B cell (primary cell): ENCODE data around the gene SNRNP70. TPM values are rescaled to one million over a fixed set of nuclear protein-coding genes. Genes with fewer than 3 reads are reported as not detected.

Source experiments
- ATAC-seq: fragments of 200-7000 bp; cut with Tn5 transposase; one replicate; pipeline ENCODE4 v1.10.0; 2021; ENCODE audit warnings: low read depth, mild to moderate bottlenecking, moderate number of reproducible peaks, moderate library complexity
- CTCF ChIA-PET: fragments of 350-600 bp; sonication (Branson Sonifier 250); formaldehyde crosslinking; loops from one replicate; lab custom pipeline; 2021; ENCODE audit warnings: antibody characterized with exemption, inconsistent platforms; lab: Charles Lee
- POLR2A ChIA-PET: fragments of 350-600 bp; sonication (Branson Sonifier 250); formaldehyde crosslinking; loops from one replicate; lab custom pipeline; 2021; ENCODE audit warnings: antibody characterized with exemption; lab: Charles Lee
- DNase-seq: peaks from one replicate; pipeline ENCODE4 v3.0.0; 2013
- H2AFZ ChIP-seq: 2 replicates; pipeline ENCODE4 v1.6.1; 2012; ENCODE audit warnings: mild to moderate bottlenecking, low read depth, low read length; ENCODE audit not compliant: insufficient read depth, poor library complexity, severe bottlenecking
- H3K27ac ChIP-seq, 2 donors: 1 replicate in 1 of 2; 2 replicates in 1 of 2; pipeline ENCODE4 v1.5.1; 2012 to 2013; ENCODE audit warnings: low read length in 2 of 2, mild to moderate bottlenecking in 2 of 2, moderate library complexity in 1 of 2
- H3K27me3 ChIP-seq, 4 experiments: fragments of 200-600 bp in 1 of 4; sonication (generic) in 1 of 4; replicated peaks in 1 of 4; 1 replicate in 2 of 4; 2 replicates in 2 of 4; pipeline versions ENCODE4 v1.6.1 to v1.7.0; 2013 to 2016; ENCODE audit warnings: low read length in 3 of 4, mild to moderate bottlenecking in 2 of 4, mixed read lengths in 1 of 4, moderate library complexity in 1 of 4; ENCODE audit not compliant: insufficient read depth in 4 of 4, control insufficient read depth in 3 of 4; ENCODE audit errors: control extremely low read depth in 1 of 4
- H3K36me3 ChIP-seq, 2 experiments: replicated peaks in 1 of 2; 1 replicate in 1 of 2; 2 replicates in 1 of 2; pipeline versions ENCODE4 v1.6.1 to v1.7.1; 2013; ENCODE audit warnings: low read length in 1 of 2; ENCODE audit not compliant: insufficient read depth in 2 of 2, control insufficient read depth in 1 of 2; ENCODE audit errors: control extremely low read depth in 1 of 2, extremely low read depth in 1 of 2
- H3K4me1 ChIP-seq, 2 donors: fragments of 200-600 bp in 1 of 2; sonication (generic) in 1 of 2; 1 replicate in 1 of 2; 2 replicates in 1 of 2; pipeline versions ENCODE4 v1.5.1 to v1.6.1; 2013 to 2017; ENCODE audit warnings: low read length in 2 of 2; ENCODE audit not compliant: control insufficient read depth in 2 of 2, insufficient read depth in 2 of 2
- H3K4me2 ChIP-seq: replicated peaks from 2 replicates; pipeline ENCODE3; 2012; ENCODE audit warnings: mild to moderate bottlenecking, low read depth, low read length; ENCODE audit not compliant: poor library complexity, severe bottlenecking
- H3K4me3 ChIP-seq, 5 experiments: fragments of 200-600 bp in 1 of 5; sonication (generic) in 1 of 5; 1 replicate in 3 of 5; 2 replicates in 2 of 5; pipeline versions ENCODE4 v1.5.1 to v1.7.0; 2011 to 2016; ENCODE audit warnings: low read length in 4 of 5, mild to moderate bottlenecking in 4 of 5, low read depth in 2 of 5, control low read depth in 1 of 5, moderate library complexity in 1 of 5; ENCODE audit not compliant: insufficient read depth in 1 of 5; ENCODE audit errors: control extremely low read depth in 1 of 5, extremely low read depth in 1 of 5
- H3K79me2 ChIP-seq: fragments of 200-600 bp; sonication (generic); one replicate; pipeline ENCODE4 v1.6.0; 2016; ENCODE audit warnings: low read length; ENCODE audit not compliant: control insufficient read depth, insufficient read depth
- H3K9ac ChIP-seq: fragments of 200-600 bp; sonication (generic); 2 replicates; pipeline ENCODE4 v1.6.1; 2017; ENCODE audit warnings: mild to moderate bottlenecking, low read length, moderate library complexity
- H3K9me3 ChIP-seq, 3 donors: one replicate each; pipeline versions ENCODE4 v1.6.1 to v1.7.1; 2013; ENCODE audit warnings: low read length in 2 of 3; ENCODE audit not compliant: control insufficient read depth in 2 of 3, insufficient read depth in 1 of 3; ENCODE audit errors: control extremely low read depth in 1 of 3
- H4K20me1 ChIP-seq: 2 replicates; pipeline ENCODE4 v1.6.0; 2012; ENCODE audit warnings: mild to moderate bottlenecking, low read length; ENCODE audit not compliant: insufficient read depth, control insufficient read depth, poor library complexity, severe bottlenecking
- H3K27ac Mint-ChIP-seq: one replicate; pipeline ENCODE4 v1.8.0; 2021; ENCODE audit warnings: mixed read lengths
- H3K27me3 Mint-ChIP-seq: one replicate; pipeline ENCODE4 v1.8.0; 2021; ENCODE audit warnings: mixed read lengths
- H3K4me1 Mint-ChIP-seq: one replicate; pipeline ENCODE4 v1.8.0; 2021; ENCODE audit warnings: mixed read lengths
- H3K4me3 Mint-ChIP-seq: one replicate; pipeline ENCODE4 v1.8.0; 2021; ENCODE audit warnings: mixed read lengths
- H3K9me3 Mint-ChIP-seq: one replicate; pipeline ENCODE4 v1.8.0; 2022; ENCODE audit warnings: mixed read lengths; ENCODE audit not compliant: insufficient read depth
- EZH2 ChIP-seq: IDR thresholded peaks from 2 replicates; pipeline ENCODE4 v1.6.1; 2012; ENCODE audit warnings: borderline replicate concordance, low read depth, mild to moderate bottlenecking, moderate library complexity, low read length; ENCODE audit not compliant: insufficient read depth, poor library complexity, severe bottlenecking
- WGBS: methylation state at CpG from one replicate; pipeline ENCODE4 v1.1.5; 2013; ENCODE audit warnings: missing lambda C conversion rate; ENCODE audit not compliant: insufficient coverage; 5-methylcytosine and 5-hydroxymethylcytosine counted together
- intact Hi-C: fragments of 100-400 bp; cut with micrococcal nuclease; formaldehyde crosslinking; loops from one replicate; pipeline ENCODE4 v1.10.0; 2022
- polyA plus RNA-seq: library from polyadenylated mRNA; depleted of rRNA; stranded (reverse); fragments of >200 nt; gene quantifications from 2 replicates; pipeline ENCODE4 v1.2.3, GENCODE V29; 2012
- total RNA-seq, 2 donors: library from RNA; stranded (reverse); fragments of 120-200 nt in 1 of 2; gene quantifications; 1 replicate in 1 of 2; 2 replicates in 1 of 2; pipeline versions ENCODE4 v1.2.3 to v1.2.4, GENCODE V29; 2013 to 2022
- TF ChIP-seq, protein P1 (sequence below): fragments of 200-600 bp; IDR thresholded peaks from one replicate; pipeline ENCODE4 v1.8.0; 2022; ENCODE audit warnings: antibody characterized with exemption, mild to moderate bottlenecking

Gene SNRNP70
- total and polyA plus RNA-seq, 2 donors (not counting 1 experiment from before 2014, with no cell fraction given): 598 to 954 TPM

- no peaks in the 10 kb centered on the region for H3K36me3 ChIP-seq
- ATAC-seq: no peak
- H3K4me1 ChIP-seq: peaks cover 17 to 28% of the 10 kb centered on the region in 2 donors
- TF ChIP-seq, protein P1, sequence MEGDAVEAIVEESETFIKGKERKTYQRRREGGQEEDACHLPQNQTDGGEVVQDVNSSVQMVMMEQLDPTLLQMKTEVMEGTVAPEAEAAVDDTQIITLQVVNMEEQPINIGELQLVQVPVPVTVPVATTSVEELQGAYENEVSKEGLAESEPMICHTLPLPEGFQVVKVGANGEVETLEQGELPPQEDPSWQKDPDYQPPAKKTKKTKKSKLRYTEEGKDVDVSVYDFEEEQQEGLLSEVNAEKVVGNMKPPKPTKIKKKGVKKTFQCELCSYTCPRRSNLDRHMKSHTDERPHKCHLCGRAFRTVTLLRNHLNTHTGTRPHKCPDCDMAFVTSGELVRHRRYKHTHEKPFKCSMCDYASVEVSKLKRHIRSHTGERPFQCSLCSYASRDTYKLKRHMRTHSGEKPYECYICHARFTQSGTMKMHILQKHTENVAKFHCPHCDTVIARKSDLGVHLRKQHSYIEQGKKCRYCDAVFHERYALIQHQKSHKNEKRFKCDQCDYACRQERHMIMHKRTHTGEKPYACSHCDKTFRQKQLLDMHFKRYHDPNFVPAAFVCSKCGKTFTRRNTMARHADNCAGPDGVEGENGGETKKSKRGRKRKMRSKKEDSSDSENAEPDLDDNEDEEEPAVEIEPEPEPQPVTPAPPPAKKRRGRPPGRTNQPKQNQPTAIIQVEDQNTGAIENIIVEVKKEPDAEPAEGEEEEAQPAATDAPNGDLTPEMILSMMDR: no peak
- TF ChIP-seq EZH2: no peak
- no peaks in the 10 kb centered on the region for H3K79me2 ChIP-seq
- Mint-ChIP-seq H3K27me3 (peaks cover 28% of the 10 kb centered on the region), H3K4me1 (peaks cover 22% of the 10 kb centered on the region), H3K4me3 (peak overlapping the region; percentile 90), H3K27ac (no peak overlapping the region), H3K9me3 (no peaks in the 10 kb centered on the region)
- no peak overlapping the region for H3K9ac ChIP-seq
- H3K27me3 ChIP-seq: peaks cover 0 to 60% (median 23%) of the 10 kb centered on the region in 4 experiments
- H4K20me1 ChIP-seq: no peaks in the 10 kb centered on the region
- intact Hi-C loops: no loop called here
- ChIA-PET CTCF (interaction anchor here (1.2 to 1.5 kb wide), 2 partner anchors 12 to 140 kb away, joined by 3 to 5 read pairs; no protein-coding TSS in a partner anchor), POLR2A (interaction anchor here (0.6 kb wide), 1 partner anchor 54 kb away, joined by 3 read pairs; no protein-coding TSS in a partner anchor)
- H3K27ac ChIP-seq: no peak overlapping the region
- no peak overlapping the region for H2AFZ ChIP-seq
- DNase-seq: no peak
- 44% methylated on average over 8 of the region's 10 CpGs for WGBS
- no peak overlapping the region for H3K4me3 ChIP-seq
- no peak overlapping the region for H3K4me2 ChIP-seq
- H3K9me3 ChIP-seq: peaks cover 0 to 27% (median 0%) of the 10 kb centered on the region in 3 donors
These were observed 26.7 kb upstream of the SNRNP70 start for GRCh38 chr19:49058562-49058961.

GRCh38 chr19:49059053-49059452, 26.2 kb upstream of the SNRNP70 start:
- Histone ChIP-seq H3K79me2 (no peaks in the 10 kb centered on the region), H3K4me2 (no peak overlapping the region), H3K4me1 (peaks cover 17 to 28% of the 10 kb centered on the region in 2 donors), H3K4me3 (no peak overlapping the region), H3K36me3 (no peaks in the 10 kb centered on the region), H4K20me1 (no peaks in the 10 kb centered on the region), H2AFZ (no peak overlapping the region), H3K27ac (no peak overlapping the region), H3K27me3 (peaks cover 0 to 65% (median 25%) of the 10 kb centered on the region in 4 experiments), H3K9ac (no peak overlapping the region), H3K9me3 (peaks cover 0 to 27% (median 0%) of the 10 kb centered on the region in 3 donors)
- H3K4me1 Mint-ChIP-seq: peaks cover 22% of the 10 kb centered on the region
- ATAC-seq (no peak), DNase-seq (no peak)
- H3K27me3 Mint-ChIP-seq: peaks cover 28% of the 10 kb centered on the region
- no peak for TF ChIP-seq EZH2
- TF ChIP-seq, protein P1: no peak
- H3K4me3 Mint-ChIP-seq: peak overlapping the region; percentile 29
- WGBS: 70% methylated on average over 9 of the region's 9 CpGs
- no peaks in the 10 kb centered on the region for H3K9me3 Mint-ChIP-seq
- H3K27ac Mint-ChIP-seq: no peak overlapping the region
- ChIA-PET POLR2A (interaction anchor here (0.6 kb wide), 1 partner anchor 54 kb away, joined by 3 read pairs; no protein-coding TSS in a partner anchor), CTCF (interaction anchor here (1.5 kb wide), 1 partner anchor 12 kb away, joined by 5 read pairs; no protein-coding TSS in a partner anchor)
- intact Hi-C loops: no loop called here
